NB4 (cell line): ENCODE results near the gene TFF2.

Experiments used
- DNase-seq: peaks from one replicate; pipeline ENCODE4 v3.0.0; 2010; ENCODE audit warnings: low read depth
- H3K4me3 ChIP-seq: one replicate; pipeline ENCODE4 v1.5.1; 2011; ENCODE audit warnings: mild to moderate bottlenecking, low read depth, low read length, moderate library complexity
- CTCF ChIP-seq: IDR thresholded peaks from one replicate; pipeline ENCODE4 v1.5.1; 2012; ENCODE audit warnings: low read depth, low read length
- MYC ChIP-seq: IDR thresholded peaks from 2 replicates; pipeline ENCODE4 v1.6.1; 2011; ENCODE audit warnings: low read depth, low read length
- POLR2A ChIP-seq: IDR thresholded peaks from 2 replicates; pipeline ENCODE4 v1.6.1; 2011; ENCODE audit warnings: mild to moderate bottlenecking; ENCODE audit not compliant: insufficient read length; ENCODE audit errors: extremely low read depth
- TF ChIP-seq, protein P1 (sequence below): IDR thresholded peaks from 2 replicates; pipeline ENCODE4 v1.6.1; 2011; ENCODE audit warnings: low read depth, low read length

The TFF2 gene

DNA sequence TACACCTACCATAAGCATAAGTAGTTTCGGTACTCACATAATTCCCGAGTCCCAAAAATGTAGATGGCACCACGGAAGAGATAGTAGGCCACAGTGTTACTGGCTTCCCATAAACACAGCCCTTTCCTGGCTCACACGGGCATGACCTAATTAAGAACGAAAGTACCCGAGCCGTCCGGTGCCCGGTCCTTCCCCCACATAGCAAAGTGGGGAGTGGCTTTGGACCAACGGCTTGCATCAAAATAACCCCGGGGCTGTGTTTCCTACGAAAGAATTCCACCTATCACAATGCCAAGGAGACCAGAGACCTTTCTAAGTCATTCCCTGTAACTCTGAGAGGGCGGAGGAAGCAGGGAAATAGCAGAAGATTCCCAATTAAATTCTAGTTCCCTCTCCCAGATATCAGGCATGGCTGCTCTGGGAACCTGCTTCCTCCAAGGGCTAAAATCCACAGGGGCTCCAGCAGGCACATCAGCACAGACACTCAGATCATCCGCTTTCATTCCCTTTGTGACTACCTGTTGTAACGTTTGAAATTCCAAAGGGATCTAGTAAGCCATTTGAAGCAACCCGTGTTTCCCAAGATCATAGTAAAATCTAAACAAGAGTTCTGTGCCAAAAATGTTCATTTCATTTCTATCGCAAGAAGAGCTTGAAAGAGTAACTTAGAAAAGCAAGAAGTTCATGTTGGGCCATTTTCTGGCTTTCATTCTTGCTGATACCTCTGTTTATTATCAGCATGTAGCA is 45.3 kb upstream of the TFF2 start, which contains the start of gene TMPRSS3:
TMPRSS3 (minus strand) TSS at position 148 of the 747 bp plus-strand sequence. CDS start 635 bp downstream, outside the sequence.
- DNase-seq: no peak
- H3K4me3 ChIP-seq: no peak within 1 kb of the TSS
- no peak for TF ChIP-seq MYC
- no peak for TF ChIP-seq POLR2A
- TF ChIP-seq, protein P1, sequence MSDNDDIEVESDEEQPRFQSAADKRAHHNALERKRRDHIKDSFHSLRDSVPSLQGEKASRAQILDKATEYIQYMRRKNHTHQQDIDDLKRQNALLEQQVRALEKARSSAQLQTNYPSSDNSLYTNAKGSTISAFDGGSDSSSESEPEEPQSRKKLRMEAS: no peak
- TF ChIP-seq CTCF: no peak

- TF ChIP-seq, protein P1: no peak
- TF ChIP-seq MYC (no peak), POLR2A (no peak), CTCF (no peak)
- no peak for DNase-seq
- H3K4me3 ChIP-seq: no peak overlapping the region
These were observed 44.5 kb upstream of the TFF2 start for GRCh38 chr21:42395302-42395701.

GRCh38 chr21:42393443-42393950 is 42.7 kb upstream of the TFF2 start:
- TF ChIP-seq POLR2A (no peak), MYC (no peak), CTCF (no peak)
- TF ChIP-seq, protein P1: no peak
- DNase-seq: no peak
- no peak overlapping the region for H3K4me3 ChIP-seq

DNA sequence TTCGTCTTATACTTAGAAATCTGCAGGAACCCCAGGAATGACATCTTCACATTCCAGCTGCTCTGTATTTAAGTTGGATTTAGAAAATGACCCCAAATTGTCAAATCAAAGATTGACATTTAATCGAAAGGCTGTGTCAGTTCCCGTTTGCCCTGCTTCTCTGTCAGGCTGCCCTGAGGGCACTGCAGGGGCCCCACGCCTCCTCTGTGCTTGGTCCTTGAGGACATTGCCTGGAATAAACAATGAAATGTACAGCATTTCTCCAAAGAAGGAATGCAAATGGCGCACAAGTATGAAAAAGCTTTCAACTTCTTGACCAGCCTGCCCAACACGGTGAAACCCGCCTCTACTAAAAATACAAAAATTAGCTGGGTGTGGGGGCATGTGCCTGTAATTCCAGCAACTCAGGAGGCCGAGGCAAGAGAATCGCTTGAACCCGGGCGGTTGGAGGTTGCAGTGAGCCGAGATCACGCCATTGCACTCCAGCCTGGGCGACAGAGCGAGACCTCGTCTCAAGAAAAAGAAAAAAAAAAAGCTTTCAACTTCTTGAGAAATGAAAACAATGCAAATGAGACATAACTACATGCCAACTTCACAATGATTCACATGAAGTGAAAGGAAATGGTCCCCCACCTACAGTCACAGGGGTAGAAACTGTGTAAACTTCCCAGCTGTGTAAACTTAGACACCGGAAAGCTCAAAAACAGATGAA is 42.1 kb upstream of the TFF2 start:
- no peak for DNase-seq
- no peak overlapping the region for H3K4me3 ChIP-seq
- TF ChIP-seq POLR2A: no peak
- TF ChIP-seq CTCF: no peak
- TF ChIP-seq, protein P1: no peak
- no peak for TF ChIP-seq MYC

DNA sequence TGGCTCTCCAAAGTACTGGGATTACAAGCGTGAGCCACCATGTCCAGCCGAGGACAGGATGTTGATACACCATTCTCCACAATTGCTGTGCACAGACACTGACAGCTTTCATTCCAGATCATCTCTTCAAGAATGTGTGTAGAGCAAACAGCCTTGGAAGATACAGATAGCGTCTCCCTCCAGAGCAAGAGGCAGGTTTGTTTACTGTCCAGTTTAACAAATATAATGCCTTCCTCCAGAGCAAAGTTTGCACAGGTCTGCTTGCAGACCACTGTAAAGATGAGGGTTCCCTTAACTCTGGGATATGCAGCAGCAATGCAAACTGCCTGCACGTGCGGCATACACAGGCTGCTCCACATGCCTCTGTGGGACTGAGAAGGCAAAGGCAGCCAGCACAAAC is 40.5 kb upstream of the TFF2 start:
- no peak for DNase-seq
- TF ChIP-seq, protein P1: no peak
- no peak for TF ChIP-seq POLR2A
- no peak for TF ChIP-seq CTCF
- TF ChIP-seq MYC: no peak

More for the DNA sequence above, 40.5 kb upstream of the TFF2 start:
- H3K4me3 ChIP-seq: no peak overlapping the region
